Right lobe of liver (tissue), 6 donors: ENCODE data around the gene THAP4. TPM values are rescaled to one million over a fixed set of nuclear protein-coding genes. Genes with fewer than 3 reads are reported as not detected.

Experiments
- ATAC-seq, 4 donors: fragments of 200-7000 bp; cut with Tn5 transposase; one replicate each; pipeline ENCODE4 v1.9.1; 2020; ENCODE audit warnings: mild to moderate bottlenecking in 4 of 4, moderate library complexity in 4 of 4
- DNase-seq, 3 donors: peaks; one replicate each; pipeline ENCODE4 v3.0.0-alpha.2; 2020
- H3K27ac ChIP-seq, 3 donors: fragments of 200-600 bp; one replicate each; pipeline ENCODE4 v1.8.0; 2022
- H3K27me3 ChIP-seq, 2 donors: fragments of 200-600 bp; one replicate each; pipeline ENCODE4 v1.8.0; 2022
- H3K36me3 ChIP-seq, 4 donors: fragments of 200-600 bp; sonication (generic) in 1 of 4; one replicate each; pipeline versions ENCODE4 v1.5.1 to v1.8.0; 2017 to 2022; ENCODE audit warnings: control low read depth in 1 of 4
- H3K4me1 ChIP-seq, 4 donors: fragments of 200-600 bp; sonication (generic) in 1 of 4; one replicate each; pipeline versions ENCODE4 v1.5.1 to v1.8.0; 2017 to 2022; ENCODE audit warnings: control low read depth in 1 of 4
- H3K4me3 ChIP-seq, 3 donors: fragments of 200-600 bp; one replicate each; pipeline ENCODE4 v1.8.0; 2022
- H3K9me3 ChIP-seq, 4 donors: fragments of 200-600 bp; sonication (generic) in 1 of 4; one replicate each; pipeline versions ENCODE4 v1.5.1 to v1.8.0; 2017 to 2022; ENCODE audit warnings: control low read depth in 1 of 4
- CTCF ChIP-seq, 4 donors: fragments of 200-600 bp in 3 of 4; fragments of 450-650 bp in 1 of 4; IDR thresholded peaks; one replicate each; pipeline versions ENCODE4 v1.5.1 to v1.8.0; 2016 to 2022; ENCODE audit warnings: antibody characterized with exemption in 4 of 4, mild to moderate bottlenecking in 2 of 4
- POLR2A ChIP-seq: fragments of 450-650 bp; IDR thresholded peaks from one replicate; pipeline ENCODE4 v1.6.1; 2017; ENCODE audit warnings: antibody characterized with exemption, mild to moderate bottlenecking
- WGBS: methylation state at CpG from one replicate; pipeline ENCODE4 v1.1.6; 2018; ENCODE audit warnings: low coverage, low lambda C conversion rate; ENCODE audit not compliant: insufficient coverage; ENCODE audit errors: missing lambda C conversion rate; 5-methylcytosine and 5-hydroxymethylcytosine counted together
- intact Hi-C, 2 donors: fragments of 100-400 bp; cut with DNase I; formaldehyde crosslinking; loops; one replicate each; pipeline versions ENCODE4 v1.11.2 to v1.14.1; 2022
- total RNA-seq, 6 experiments: library from RNA; depleted of rRNA in 2 of 6; stranded (reverse); fragments of >200 nt in 2 of 6; fragmentation: NEBNext Ultra II Directional in 3 of 6; extraction: Animal tissue kit (Norgen Biotek cat#: 25700) in 3 of 6; gene quantifications; one replicate each; pipeline versions ENCODE4 v1.1.0 to v1.2.4, GENCODE V29; 2016 to 2023
- donor health status: DM: no; HTN: yes; CAD: no.
- donor health status: DM: no; HTN: no; CAD: no.
- donor health status: DM: no; HTN: no; CAD: no.
- donor health status: DM: no; HTN: yes; CAD: no.
- donor health status: DM: no; HTN: yes; CAD: no.

Gene THAP4
- total RNA-seq, 6 experiments from 2014 or later = 22.1 to 39.2 (median 25.0) TPM

DNA sequence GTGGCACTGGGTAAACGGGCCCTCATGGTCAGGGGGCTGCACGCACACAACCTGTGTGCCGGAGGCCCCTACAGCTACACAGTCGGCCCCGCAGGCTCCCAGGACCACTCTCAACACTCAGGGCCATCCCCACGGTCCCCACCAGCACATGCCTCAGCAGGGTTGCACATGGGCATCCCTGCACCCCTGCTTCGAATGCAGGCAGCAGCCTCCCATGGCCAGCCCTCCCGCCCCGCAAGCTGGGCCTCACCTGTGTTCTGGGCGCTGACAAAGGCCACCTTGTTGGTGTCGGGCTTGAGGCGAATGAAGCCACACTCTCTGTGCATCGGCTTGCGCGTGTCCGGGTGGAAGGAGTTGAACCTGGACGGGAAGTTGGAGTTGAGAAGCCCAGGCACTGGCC lies 34.2 kb downstream of the THAP4 start:
- Histone ChIP-seq H3K27me3 (no peaks in the 10 kb centered on the region), H3K4me3 (no peak overlapping the region), H3K9me3 (no peaks in the 10 kb centered on the region), H3K27ac (no peak overlapping the region), H3K4me1 (no peaks in the 10 kb centered on the region), H3K36me3 (peaks cover 0 to 45% (median 4%) of the 10 kb centered on the region in 4 donors)
- ATAC-seq (peak in 1 of 4 donors; percentile 25), DNase-seq (no peak)
- WGBS = 97% methylated on average over 7 of the region's 17 CpGs
- TF ChIP-seq POLR2A = no peak
- TF ChIP-seq CTCF (IDR thresholded peaks at IDR 0.05) = no peak
- intact Hi-C loops = no loop called here

DNA sequence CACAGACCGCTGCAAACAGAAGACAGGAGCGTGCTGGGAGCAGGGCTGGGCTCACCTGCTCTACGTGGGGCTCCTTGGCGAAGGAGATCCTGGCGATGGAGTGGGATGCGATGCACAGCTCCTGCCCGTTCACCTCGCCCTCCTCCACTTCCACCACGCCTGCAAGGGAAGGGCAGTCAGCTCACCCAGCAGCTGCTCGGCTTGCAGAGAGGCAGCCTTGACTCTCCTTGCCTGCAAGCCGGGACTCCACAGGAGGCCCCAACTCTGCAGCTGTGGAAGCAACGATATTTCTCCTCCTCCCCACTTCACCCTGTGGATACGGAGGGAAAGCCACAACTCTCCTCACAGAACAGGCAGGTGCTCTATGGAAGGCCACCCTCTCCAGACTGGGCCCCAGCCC lies 35.1 kb downstream of the THAP4 start:
- no peaks in the 10 kb centered on the region for H3K27me3 ChIP-seq
- H3K4me3 ChIP-seq = no peak overlapping the region
- ATAC-seq (no peak), DNase-seq (no peak)
- intact Hi-C loops = no loop called here
- peaks cover 0 to 45% (median 4%) of the 10 kb centered on the region in 4 donors for H3K36me3 ChIP-seq
- H3K4me1 ChIP-seq = no peaks in the 10 kb centered on the region
- H3K9me3 ChIP-seq = no peaks in the 10 kb centered on the region
- H3K27ac ChIP-seq = no peak overlapping the region
- no CpG with 5 or more reads among the region's 13 CpGs for WGBS
- TF ChIP-seq CTCF (IDR thresholded peaks at IDR 0.05) (no peak), POLR2A (no peak)

- Histone ChIP-seq H3K4me1 (no peaks in the 10 kb centered on the region), H3K27me3 (no peaks in the 10 kb centered on the region), H3K9me3 (no peaks in the 10 kb centered on the region), H3K27ac (no peak overlapping the region), H3K36me3 (peaks cover 0 to 28% (median 6%) of the 10 kb centered on the region in 4 donors), H3K4me3 (no peak overlapping the region)
- 62% methylated on average over 5 of the region's 6 CpGs for WGBS
- TF ChIP-seq CTCF (IDR thresholded peaks at IDR 0.05) (no peak), POLR2A (no peak)
- DNase-seq = no peak
- ATAC-seq = no peak
- intact Hi-C loops = no loop called here
These were observed 37.3 kb downstream of the THAP4 start for GRCh38 chr2:241599615-241600014.

GRCh38 chr2:241598487-241598886 lies 38.5 kb downstream of the THAP4 start:
- intact Hi-C loops = no loop called here
- Histone ChIP-seq H3K27ac (no peak overlapping the region), H3K4me1 (no peaks in the 10 kb centered on the region), H3K9me3 (no peaks in the 10 kb centered on the region), H3K4me3 (no peak overlapping the region), H3K36me3 (peaks cover 0 to 26% (median 6%) of the 10 kb centered on the region in 4 donors), H3K27me3 (no peaks in the 10 kb centered on the region)
- DNase-seq (no peak), ATAC-seq (peak; percentile 72 to 84 (median 78))
- WGBS = no CpG with 5 or more reads among the region's 1 CpG
- TF ChIP-seq CTCF (IDR thresholded peaks at IDR 0.05) (peak; percentile 28 to 52 (median 43)), POLR2A (no peak)

DNA sequence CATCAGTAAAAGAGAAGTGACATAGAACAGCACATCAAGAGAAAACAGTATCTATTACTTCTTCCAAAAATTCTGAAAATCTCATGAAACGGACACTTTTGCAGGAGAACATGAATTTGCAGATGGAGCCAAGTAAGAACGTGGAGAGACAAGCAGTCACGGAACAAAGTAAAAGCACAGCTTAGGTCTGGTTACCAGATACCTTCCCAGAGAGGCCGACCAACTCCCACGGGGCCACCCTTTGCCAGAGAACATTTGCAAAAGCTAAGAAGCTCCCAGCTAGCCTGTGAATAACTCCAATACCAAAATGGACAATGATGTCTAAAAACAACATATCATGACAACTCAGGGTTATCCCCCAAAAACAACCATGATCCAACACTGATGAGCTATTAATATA lies 38.9 kb downstream of the THAP4 start:
- TF ChIP-seq CTCF (IDR thresholded peaks at IDR 0.05) (no peak), POLR2A (no peak)
- no peaks in the 10 kb centered on the region for H3K4me1 ChIP-seq
- H3K9me3 ChIP-seq = no peaks in the 10 kb centered on the region
- no peak overlapping the region for H3K27ac ChIP-seq
- intact Hi-C loops = no loop called here
- H3K36me3 ChIP-seq = peaks cover 0 to 26% (median 6%) of the 10 kb centered on the region in 4 donors
- DNase-seq = no peak
- no peaks in the 10 kb centered on the region for H3K27me3 ChIP-seq
- WGBS = 25% methylated on average over 2 of the region's 5 CpGs
- no peak overlapping the region for H3K4me3 ChIP-seq
- no peak for ATAC-seq
